ENCODE results near the gene IL1RAPL1. TPM values are rescaled to one million over a fixed set of nuclear protein-coding genes. Genes with fewer than 3 reads are reported as not detected.

Gene IL1RAPL1
- total RNA-seq, 1 experiment from 2014 or later: not detected

DNA sequence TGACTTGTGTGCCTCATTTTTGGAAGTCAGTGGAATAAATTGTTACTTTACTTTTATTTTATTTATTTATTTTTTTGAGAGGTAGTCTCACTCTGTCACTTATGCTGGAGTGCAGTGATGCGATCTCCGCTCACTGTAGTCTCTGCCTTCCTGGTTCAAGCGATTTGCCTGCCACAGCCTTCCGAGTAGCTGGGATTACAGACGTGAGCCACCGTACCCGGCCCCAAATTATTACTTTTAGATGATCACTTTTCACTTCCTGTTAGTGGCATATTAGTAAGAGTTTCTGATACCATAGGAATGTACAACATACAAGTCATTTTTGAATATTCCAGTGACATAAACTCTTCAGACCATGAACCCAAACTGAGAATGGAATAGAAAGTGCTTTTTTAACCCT, 1017.1 kb downstream of the IL1RAPL1 start:
- H3K4me1 Mint-ChIP-seq (ENCODE audit: insufficient read depth, unreplicated experiment): no peaks in the 10 kb centered on the region
- H3K4me3 Mint-ChIP-seq (ENCODE audit: unreplicated experiment): no peak overlapping the region
- TF ChIP-seq CTCF (IDR thresholded peaks at IDR 0.05; ENCODE audit: unreplicated experiment): no peak
- H3K27ac Mint-ChIP-seq (ENCODE audit: low read depth, unreplicated experiment): no peak overlapping the region
- H3K36me3 Mint-ChIP-seq (ENCODE audit: insufficient read depth, unreplicated experiment): no peaks in the 10 kb centered on the region
- H3K9me3 Mint-ChIP-seq (ENCODE audit: unreplicated experiment): peaks cover 8% of the 10 kb centered on the region
- ChIA-PET CTCF (no interaction called here), POLR2A (no interaction called here)
- BruUV-seq (replicated peaks): no TSS peak
- H3K27me3 Mint-ChIP-seq (ENCODE audit: insufficient read depth, unreplicated experiment): peaks cover 35% of the 10 kb centered on the region
- intact Hi-C loops (cut with micrococcal nuclease): no loop called here
- no peak for DNase-seq (ENCODE audit: unreplicated experiment)

DNA sequence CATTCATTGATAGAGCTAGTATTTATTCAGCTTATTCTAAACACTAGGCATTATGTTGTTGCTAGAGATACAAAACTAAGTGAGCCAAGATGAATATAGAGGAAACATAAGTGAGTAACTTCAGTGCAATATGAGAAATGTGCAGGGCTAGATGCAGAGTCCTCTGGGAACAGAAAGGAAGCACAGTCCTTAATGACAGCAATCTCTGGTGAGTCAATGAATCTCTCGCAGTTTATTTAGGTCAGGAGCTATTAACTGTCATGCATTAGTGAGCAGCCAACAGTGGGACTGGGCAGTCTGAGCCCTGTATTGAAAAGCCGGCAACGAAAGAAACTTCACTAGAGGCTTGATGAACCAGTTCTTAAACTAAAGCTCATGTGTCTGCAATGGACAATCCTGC, 1030.0 kb downstream of the IL1RAPL1 start:
- no peak for DNase-seq (ENCODE audit: unreplicated experiment)
- no peak for TF ChIP-seq CTCF (IDR thresholded peaks at IDR 0.05; ENCODE audit: unreplicated experiment)
- H3K36me3 Mint-ChIP-seq (ENCODE audit: insufficient read depth, unreplicated experiment): peaks cover 6% of the 10 kb centered on the region
- H3K4me1 Mint-ChIP-seq (ENCODE audit: insufficient read depth, unreplicated experiment): no peaks in the 10 kb centered on the region
- no peaks in the 10 kb centered on the region for H3K9me3 Mint-ChIP-seq (ENCODE audit: unreplicated experiment)
- BruUV-seq (replicated peaks): no TSS peak
- no peak overlapping the region for H3K27ac Mint-ChIP-seq (ENCODE audit: low read depth, unreplicated experiment)
- peaks cover 27% of the 10 kb centered on the region for H3K27me3 Mint-ChIP-seq (ENCODE audit: insufficient read depth, unreplicated experiment)
- intact Hi-C loops (cut with micrococcal nuclease): no loop called here
- H3K4me3 Mint-ChIP-seq (ENCODE audit: unreplicated experiment): no peak overlapping the region
- ChIA-PET CTCF (no interaction called here), POLR2A (interaction anchor here (0.6 kb wide), 1 partner anchor 35 kb away, joined by 3 read pairs; no protein-coding TSS in a partner anchor)

DNA sequence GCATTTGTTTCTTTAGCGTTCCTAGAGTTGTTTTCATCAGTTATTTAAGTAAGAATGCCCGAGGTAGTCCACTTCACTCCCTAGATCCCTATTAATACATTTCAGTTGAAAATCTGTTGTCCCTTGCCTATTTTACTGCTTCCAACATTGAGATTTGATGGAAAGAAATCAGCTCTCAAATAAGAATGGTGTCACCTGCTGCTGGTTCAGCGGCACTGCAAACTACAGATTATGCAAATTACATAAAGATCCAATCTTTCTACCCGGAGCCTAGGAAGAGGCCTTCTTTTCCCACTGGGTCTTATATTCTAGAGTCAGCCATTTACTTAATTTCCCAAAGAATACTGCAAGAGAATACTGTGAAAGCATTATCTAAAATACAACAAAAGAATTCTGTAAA, 1030.5 kb downstream of the IL1RAPL1 start:
- Mint-ChIP-seq H3K9me3 (ENCODE audit: unreplicated experiment) (no peaks in the 10 kb centered on the region), H3K4me1 (ENCODE audit: insufficient read depth, unreplicated experiment) (no peaks in the 10 kb centered on the region), H3K4me3 (ENCODE audit: unreplicated experiment) (no peak overlapping the region), H3K27ac (ENCODE audit: low read depth, unreplicated experiment) (no peak overlapping the region), H3K36me3 (ENCODE audit: insufficient read depth, unreplicated experiment) (peaks cover 6% of the 10 kb centered on the region), H3K27me3 (ENCODE audit: insufficient read depth, unreplicated experiment) (peaks cover 27% of the 10 kb centered on the region)
- no TSS peak for BruUV-seq (replicated peaks)
- intact Hi-C loops (cut with micrococcal nuclease): no loop called here
- peak; percentile 7 for TF ChIP-seq CTCF (IDR thresholded peaks at IDR 0.05; ENCODE audit: unreplicated experiment)
- POLR2A ChIA-PET: no interaction called here
- CTCF ChIA-PET: no interaction called here
- DNase-seq (ENCODE audit: unreplicated experiment): peak; percentile 2

DNA sequence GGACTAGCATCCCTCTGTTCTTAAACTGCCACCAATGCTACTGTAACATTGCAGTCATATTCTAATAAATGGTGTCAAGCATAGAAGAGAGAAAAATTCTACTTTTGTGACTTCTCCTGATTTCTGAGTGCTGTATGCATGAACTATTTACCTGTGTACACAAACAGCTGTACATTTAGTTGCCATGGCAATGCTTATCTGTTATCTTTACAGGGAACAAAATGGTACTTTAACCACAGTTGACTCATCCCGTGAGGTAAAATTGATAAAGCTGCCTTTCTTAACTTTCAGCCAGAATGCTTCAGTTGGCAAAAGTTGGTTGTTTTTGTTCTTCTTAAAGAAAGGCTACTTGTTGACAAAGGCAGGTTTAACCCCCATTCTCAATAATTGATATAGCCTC, 1040.6 kb downstream of the IL1RAPL1 start:
- no peak overlapping the region for H3K27ac Mint-ChIP-seq (ENCODE audit: low read depth, unreplicated experiment)

More for the DNA sequence above, 1040.6 kb downstream of the IL1RAPL1 start:
- H3K27me3 Mint-ChIP-seq (ENCODE audit: insufficient read depth, unreplicated experiment): no peaks in the 10 kb centered on the region
- no peak for TF ChIP-seq CTCF (IDR thresholded peaks at IDR 0.05; ENCODE audit: unreplicated experiment)
- BruUV-seq (replicated peaks): no TSS peak
- ChIA-PET CTCF (no interaction called here), POLR2A (no interaction called here)
- H3K4me1 Mint-ChIP-seq (ENCODE audit: insufficient read depth, unreplicated experiment): no peaks in the 10 kb centered on the region
- H3K36me3 Mint-ChIP-seq (ENCODE audit: insufficient read depth, unreplicated experiment): no peaks in the 10 kb centered on the region
- no peaks in the 10 kb centered on the region for H3K9me3 Mint-ChIP-seq (ENCODE audit: unreplicated experiment)
- no peak for DNase-seq (ENCODE audit: unreplicated experiment)
- H3K4me3 Mint-ChIP-seq (ENCODE audit: unreplicated experiment): no peak overlapping the region
- intact Hi-C loops (cut with micrococcal nuclease): no loop called here

Measured in MCF 10A (cell line).